ENCODE data around the gene LEF1.

The LEF1 gene

DNA sequence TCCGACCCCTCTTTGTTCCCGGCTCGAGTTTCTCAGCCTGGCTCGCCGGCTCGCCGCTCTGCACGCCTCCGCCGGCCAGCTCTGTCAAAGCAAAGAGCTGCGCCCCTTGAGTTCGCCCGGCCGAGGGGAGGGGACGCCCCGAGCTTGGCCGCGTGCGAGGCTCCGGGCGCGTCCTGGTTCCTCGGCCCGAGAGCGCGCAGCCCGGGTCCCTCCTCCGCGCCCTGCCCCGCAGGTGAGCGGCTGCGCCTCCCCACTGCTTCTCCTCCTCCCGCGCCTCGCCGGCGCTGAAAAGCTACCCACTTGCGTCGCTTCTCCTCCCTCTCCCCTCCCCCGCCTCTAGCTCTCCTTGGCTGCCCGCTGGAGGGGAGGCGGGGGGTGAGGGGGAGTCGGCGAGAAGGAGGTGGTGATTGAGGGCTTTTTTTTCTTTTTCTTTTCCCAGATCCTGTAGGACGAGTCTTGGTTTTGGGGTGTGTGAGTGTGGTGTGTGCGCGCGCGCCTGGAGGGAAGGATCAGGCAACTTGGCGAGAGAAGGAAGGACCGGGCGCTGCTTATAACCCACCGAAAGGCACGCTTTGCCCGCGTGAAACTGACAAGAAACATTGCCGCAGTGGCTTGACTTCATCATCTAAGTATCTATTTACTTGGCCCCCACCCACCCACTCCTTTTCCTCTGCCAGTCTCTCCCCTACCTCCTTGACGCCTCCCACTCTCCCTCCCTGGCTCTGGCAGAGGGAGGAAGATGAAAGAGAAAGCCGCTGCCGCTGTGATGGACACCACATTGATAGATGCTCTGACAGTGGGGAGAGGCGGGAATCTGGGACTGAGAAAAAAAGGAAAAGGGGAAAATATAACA, at the start of gene LEF1:
LEF1 (minus strand) TSS at position 262 of the 853 bp plus-strand sequence. CDS start 1,165 bp downstream, outside the sequence.
- no peak for DNase-seq (ENCODE audit: low spot score)

DNA sequence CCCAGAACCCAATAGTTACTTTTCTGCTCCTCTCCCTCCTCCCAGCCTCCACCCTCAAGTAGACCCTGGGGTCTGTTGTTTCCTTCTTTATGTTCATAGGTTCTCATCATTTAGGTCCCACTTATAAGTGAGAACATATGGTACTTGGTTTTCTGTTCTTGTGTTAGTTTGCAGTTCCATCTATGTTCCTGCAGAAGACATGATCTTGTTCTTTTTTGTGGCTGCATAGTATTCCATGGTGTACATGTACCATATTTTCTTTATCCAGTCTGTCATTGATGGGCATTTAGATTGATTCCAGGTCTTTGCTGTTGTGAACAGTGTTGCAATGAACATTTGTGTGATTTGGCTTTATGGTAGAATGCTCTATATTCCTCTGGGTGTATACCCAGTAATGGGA, 47.8 kb upstream of the LEF1 start:
- DNase-seq (ENCODE audit: low spot score): no peak

DNA sequence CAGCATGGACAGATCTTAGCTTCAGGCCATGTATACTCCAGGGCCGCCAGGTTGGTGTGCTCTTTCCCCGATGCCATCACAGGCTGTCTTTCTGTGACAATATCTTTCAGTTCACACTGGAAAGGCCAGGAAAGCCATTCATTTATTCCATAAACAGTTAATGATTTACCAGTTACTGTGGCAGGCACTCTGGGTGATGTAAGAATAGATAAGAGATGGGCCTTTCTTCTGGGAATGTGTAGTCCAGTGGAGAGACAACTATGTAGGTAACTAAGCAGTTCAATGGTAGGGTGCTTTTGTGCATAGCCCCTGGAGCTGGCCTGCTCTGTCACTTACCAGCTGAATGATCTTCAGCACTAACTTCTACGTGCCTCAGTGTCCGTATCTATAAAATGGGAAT, 46.3 kb upstream of the LEF1 start:
- DNase-seq (ENCODE audit: low spot score): no peak

DNA sequence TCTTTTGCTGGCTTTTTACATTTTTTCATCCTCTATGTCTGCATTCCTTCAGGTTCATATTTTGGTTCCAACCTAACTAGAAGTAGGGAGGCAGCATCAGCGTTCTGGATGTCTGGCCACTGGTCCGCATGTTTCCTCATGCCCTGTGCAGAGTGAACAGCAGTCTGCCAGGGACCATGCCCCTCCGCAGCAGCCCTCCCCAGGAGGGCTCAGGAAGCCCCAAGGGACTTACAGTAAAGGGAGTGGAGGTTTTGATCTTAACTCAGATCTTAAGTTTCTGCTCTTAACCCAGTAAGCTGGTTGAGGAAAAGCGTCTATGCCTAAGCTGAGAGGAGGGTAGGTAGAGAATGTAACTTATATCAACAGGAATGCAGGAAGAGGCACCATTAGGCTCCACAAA, 45.0 kb upstream of the LEF1 start:
- DNase-seq (ENCODE audit: low spot score): no peak

DNA sequence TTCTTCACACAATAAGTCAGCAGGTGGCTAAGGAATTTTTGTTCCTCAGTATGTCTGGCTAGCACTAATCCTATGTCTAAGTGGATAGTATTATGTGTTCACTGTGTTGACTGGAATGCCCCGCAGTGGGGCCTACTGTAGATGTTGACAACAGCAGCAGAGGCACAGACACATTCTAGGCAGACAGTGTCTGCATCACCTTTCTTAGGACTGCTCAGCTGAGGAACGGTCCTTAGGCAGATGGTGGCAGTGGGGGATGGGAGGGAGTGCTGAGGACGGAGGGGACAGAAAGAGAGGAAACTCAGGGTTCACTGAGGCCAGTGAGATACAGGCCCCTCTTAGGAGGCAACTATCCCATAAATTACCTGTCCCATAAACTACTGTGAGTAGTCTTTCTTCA, 44.6 kb upstream of the LEF1 start:
- DNase-seq (ENCODE audit: low spot score): no peak

DNA sequence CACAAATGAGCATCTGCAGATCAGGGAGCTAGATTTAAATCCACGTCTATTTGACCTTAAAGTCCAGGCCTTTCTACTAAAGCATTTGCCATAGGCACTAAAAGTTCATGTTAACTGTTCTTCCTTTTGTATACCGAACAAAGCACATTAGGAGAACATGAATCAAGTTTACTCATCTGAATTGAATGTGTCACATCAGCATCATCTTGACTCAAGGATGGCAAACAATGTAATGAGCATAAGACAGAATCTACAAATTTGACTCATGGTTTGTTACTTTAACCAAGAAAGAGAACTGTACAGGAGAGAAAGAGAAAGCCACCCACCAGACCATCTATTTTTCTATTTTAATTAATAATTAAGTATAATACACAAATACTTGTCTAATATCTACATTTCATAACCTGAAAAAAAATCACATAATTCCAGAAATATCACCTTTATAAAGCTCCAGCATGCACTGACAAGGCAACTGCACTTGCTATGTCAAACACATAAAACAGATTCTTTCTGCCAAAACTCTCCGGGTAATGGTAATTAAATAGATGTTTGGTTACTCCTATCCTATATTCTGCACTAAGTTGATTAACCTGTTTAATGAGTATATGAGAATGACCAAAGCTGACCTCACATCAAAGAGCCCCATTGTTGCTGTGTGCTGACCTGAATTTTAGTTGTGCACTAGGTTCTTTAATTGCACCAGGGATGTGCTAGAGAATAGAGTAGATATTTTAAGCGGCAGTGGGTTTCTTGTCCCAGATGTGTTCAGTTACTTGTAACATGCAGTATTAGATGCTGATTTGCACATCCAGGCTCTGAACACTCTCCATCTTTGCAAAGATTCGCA, 42.5 kb upstream of the LEF1 start:
- no peak for DNase-seq (ENCODE audit: low spot score)

DNA sequence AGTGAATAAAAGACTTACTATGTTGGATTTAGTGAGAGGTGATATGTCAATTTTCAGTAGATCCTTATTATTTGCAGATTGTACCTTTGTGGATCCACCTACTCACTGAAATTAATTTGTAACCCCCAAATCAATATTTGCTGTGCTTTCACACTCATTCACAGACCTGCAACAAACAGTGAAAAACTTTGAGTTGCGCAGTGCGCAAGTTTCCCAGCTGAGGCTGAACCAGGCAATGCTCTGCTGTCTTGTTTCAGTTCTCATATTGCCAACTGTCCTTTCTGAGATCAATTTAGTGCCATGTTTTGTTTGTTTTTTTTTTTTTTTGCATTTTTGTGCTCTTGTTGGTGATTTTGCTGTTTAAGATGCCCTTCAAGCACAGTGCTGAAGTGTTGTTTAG, 40.8 kb upstream of the LEF1 start:
- DNase-seq (ENCODE audit: low spot score): no peak

DNA sequence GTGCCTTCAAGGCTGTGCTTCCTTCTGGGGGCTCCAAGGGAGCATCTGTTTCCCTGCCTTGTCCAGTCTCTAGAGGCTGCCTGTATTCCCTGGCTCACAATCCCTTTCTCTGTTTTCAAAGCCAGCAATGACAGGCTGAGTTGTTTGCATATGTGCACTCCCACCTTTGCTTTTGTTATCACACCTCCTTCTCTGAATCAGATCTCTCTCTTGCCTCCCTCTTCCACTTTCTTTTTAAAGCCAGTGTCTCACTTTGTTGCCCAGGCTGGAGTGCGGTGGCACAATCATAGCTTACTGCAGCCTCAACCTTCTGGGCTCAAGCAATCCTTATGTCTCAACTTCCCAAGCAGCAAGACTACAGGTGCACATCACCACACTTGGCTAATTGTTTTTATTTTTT, 37.1 kb upstream of the LEF1 start:
- no peak for DNase-seq (ENCODE audit: low spot score)

DNA sequence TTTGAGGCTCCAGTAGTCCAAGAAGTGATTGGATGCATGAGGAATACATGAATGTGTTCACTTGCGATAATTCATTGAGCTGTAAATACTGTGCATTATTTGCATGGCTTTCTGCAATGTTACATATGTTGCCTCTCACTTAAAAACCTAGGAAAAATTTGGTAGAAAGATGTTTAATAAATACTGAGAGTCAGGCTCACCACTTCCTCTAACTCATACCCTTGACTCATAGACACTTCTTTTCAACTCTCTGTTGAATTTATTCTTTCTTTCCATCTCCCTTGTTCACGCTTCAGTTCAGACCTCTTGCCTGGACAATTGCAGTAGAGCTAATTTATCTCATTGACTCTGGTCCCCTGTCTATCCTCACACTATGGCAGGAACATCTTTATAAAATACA, 35.8 kb upstream of the LEF1 start:
- no peak for DNase-seq (ENCODE audit: low spot score)

DNA sequence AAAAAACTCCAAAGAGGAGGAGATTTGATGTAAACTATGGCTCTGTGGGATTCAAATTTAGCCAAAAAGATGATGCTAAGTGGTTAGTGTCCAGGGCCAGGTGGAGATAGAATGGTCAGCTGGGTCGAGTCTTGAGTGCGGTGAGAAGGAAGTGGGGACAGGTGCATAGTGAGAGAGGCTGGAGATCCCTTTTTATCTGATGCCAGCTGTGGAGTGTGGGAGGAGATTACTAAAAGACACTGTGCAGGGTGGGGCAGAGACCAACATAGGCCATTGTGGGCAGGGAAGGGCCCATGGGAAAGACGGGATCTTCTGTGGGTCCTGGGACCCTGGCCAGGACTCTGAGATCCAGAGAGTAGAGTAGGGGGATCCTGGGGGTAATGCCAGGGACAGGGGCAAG, 34.6 kb upstream of the LEF1 start:
- no peak for DNase-seq (ENCODE audit: low spot score)

DNA sequence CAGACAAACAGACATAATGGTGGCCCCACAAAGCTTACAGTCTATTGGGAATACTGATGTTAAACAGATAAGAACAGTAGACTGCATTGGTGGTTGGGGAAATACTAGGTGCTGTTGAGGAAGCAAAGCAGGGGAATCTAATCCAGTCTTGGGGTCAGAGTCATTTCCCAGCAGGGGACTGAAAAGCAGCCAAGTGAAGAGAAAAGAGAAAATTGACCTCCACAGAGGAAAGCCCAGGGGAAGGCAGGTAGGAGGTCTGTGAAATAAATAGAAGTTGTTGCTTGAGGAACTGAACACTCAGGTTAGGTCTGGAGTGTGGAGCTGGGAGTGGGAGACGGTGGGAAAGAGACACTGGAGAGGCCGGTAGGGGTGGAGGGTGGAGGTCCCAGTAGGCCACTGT, 33.0 kb upstream of the LEF1 start:
- DNase-seq (ENCODE audit: low spot score): no peak

DNA sequence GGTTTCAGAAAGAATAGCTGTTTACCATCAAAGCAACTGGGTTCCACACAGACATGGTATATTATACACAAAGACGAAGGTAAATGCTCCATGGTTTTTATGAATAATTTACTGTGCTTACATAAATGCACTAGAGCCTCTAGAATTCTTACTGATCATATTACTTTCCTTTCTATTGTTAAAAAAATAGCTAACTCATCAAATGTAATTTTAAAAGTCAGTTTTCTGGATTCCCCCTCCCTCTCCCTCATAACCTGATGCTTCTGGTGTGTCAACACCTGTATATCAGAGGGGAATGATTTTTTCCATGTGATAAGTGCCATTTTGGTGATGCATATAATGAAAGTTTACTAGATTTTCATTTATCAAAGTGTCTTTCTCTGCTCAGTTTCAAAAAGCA, 31.1 kb upstream of the LEF1 start:
- DNase-seq (ENCODE audit: low spot score): no peak

DNA sequence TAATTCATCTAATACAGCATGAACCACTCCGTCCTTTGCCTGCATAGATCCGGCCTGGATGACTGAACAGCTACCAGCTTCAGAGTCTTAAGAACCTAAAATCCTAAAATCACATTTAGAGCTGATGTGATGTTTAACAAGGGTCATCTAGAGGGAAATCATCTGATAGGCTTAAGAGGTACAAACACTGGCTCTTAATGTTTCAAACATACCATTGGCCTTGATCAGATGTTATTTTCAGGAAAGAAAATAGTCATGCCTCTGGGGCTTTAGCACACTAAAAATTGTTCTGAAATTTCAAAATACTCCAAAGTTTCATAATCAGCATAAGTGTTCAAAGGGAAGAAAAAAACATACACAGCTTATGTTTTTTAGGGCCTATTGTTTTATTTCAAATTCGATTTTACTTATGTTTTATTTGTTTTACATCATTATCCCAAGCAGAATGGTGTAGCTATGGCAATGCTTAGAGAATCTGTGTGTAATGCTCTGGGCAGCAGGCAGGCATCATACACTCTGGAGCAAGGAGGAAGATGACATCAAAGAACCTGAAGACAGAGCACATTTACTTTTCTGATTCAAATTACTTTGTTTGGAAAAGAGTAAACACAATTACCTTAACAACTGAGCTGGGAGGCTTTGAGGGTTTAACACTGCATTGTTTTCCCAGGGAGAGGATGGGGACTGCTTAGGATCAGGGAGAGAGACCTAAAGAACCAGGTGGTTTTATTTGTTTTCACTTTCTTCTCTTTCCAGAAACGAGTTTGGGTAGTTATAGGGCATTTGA, 25.3 kb upstream of the LEF1 start:
- DNase-seq (ENCODE audit: low spot score): no peak

DNA sequence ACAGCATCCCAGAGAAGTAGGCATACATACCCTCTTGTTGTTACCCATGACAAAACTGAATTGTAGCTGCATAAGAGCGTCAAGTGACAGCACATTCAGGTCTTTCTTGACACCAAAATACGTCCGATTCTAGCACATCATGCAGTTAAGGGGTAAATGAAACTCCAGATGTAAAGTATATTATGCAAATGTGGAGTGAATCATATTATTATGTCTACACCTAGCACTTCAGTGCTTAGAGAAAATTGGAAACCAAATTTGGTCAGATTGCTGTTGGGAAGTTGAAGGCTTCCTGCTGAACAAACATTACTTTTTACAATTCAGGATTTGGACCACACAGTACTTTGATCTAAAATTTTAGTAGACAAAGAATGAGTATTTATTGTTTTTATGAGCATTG, 24.2 kb upstream of the LEF1 start:
- no peak for DNase-seq (ENCODE audit: low spot score)

DNA sequence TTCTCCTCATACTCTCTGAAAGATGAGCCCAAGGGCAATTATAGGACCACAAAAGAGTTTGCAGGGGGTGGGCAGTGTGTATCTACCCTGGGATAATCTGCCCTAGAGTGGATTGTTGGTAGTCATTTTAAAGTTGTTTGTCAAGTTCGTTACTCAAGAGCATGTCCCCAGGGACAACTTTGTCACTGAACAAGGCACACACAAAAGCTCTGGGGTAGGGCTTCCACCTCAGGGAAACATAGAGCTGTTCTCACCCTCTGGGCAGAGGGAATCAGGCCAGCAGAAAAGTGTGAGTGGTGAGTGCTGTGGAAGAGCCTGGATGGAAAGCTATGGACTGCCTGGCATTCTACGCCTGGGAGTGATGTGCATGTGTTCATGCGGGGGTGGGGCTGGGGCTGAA, 23.3 kb upstream of the LEF1 start:
- DNase-seq (ENCODE audit: low spot score): no peak

DNA sequence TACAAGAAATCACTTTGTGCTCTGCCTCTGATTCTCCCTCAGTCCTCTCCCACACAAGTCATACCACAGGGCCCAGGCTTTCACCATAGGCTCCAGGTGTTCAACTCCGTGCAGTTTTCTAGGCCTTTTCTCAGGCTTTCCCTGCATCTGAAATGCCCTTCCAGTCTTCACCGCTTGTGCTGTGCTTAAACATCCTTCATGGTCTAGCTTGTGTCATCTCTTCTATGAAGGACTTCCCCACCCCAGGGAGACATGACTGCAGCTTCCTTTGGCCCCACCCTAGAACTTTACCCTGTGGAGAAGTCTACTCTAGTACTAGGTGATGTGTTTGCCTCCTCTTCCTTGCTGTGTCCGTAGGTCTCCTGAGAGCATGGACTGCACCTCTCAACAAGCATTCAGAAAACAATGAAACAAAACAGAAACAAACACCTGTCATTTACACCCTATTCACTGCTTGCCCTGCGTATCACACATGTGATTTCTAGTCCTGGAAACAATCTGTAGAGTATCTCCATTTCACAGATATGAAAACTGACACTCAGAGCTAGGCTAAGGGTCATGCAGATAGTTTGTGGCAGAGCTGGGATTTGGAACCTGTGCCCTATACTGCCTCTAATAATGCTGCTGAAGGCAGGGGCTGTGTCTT, 22.7 kb upstream of the LEF1 start:
- DNase-seq (ENCODE audit: low spot score): no peak

DNA sequence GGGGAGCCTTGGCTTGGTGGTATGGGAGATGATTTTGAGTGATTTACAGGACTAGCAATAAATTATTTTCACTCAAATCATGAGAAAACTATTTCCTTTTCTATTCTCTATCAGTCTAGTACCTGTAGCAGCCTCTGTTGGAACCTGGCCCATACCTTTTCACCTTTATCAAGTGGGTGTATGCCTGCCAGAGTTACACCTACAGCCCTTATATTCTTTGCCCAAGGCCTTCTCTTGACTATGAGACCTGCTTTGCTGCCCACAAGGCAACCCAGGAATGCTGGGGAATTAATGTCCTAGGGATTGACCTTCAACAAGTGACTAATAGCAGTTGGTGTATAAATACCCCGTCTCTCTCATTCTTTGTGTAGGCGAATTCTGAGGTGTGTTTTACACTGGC, 20.0 kb upstream of the LEF1 start:
- no peak for DNase-seq (ENCODE audit: low spot score)

DNA sequence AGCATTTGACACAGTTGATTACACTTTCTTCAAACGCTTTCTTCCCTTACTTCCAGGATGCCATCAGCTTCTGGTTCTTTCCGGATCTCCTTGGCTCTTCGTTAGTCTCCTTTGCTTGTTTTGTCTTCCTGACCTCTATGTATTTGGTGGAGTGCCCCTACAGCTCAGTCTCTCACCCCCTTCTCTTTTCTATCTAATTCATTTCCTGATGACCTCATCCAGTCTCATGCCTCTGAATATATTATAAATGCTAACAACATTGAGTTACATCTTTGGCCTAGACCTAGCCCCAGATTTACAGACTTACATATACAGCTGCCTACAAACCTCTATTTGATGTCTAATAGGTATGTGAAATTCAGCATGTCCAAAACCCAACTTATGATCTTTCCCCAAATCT, 16.5 kb upstream of the LEF1 start:
- DNase-seq (ENCODE audit: low spot score): no peak

DNA sequence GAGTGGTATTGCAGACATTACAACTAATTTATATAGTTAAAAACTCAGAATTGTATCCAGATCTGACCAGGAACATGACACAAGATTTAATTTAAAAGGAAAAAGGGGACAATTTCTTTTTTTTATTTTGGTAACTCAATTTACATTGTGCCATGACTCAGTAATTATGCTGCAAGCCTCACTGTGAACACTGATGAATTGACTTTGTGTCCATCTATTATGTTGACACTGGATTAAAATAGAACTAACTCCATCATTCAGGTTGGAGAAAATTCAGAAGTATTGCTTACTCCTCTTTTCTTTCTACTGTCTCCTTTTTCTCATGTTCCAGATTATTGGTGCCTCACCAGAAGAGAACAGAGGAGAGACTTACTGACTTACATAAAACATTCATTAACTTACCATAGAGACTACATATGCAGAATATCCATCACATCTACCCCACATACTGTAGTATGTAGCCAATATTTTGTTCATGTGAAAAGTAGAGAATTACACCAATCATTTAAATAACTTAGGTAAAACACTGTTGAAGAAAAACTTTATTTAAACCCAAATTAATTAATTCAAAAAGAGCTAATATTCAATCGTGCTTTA, 15.8 kb upstream of the LEF1 start:
- DNase-seq (ENCODE audit: low spot score): no peak

DNA sequence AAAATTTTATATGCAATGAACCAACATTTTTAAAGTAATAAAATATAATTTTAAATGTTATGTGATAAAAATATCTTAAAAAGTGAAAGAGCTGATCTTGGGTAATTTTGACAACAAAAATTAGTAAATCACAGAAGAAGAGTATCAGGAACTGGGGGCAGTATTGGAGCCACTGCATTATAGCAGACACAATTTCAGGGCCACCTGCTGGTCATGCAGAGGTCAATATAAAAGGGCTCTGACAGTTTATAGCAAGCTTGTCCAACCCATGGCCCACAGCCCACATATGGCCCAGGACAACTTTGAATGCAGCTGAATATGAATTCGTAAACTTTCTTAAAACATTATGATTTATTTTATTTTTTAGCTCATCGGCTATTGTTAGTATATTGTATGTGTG, 13.0 kb upstream of the LEF1 start:
- DNase-seq (ENCODE audit: low spot score): no peak

DNA sequence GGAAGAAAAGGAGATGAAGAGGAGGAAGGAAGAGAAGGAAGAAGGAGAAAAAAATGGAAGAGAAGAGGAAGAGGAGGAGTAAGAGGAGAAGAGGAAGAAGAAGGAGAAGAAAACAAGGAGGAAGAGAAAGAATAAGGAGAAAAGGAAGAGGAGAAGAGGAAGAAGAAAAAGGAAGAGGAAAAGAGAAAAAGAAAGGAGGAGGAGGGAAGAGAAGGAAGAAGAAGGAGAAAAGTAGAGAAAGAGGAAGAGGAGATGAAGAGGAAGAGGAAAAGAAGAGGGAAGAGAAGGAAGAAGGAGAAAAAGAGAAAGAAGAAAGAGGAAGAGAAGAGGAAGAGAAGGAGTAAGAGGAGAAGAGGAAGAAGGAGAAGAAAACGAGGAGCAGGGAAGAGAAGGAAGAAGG, 11.8 kb upstream of the LEF1 start:
- DNase-seq (ENCODE audit: low spot score): no peak

DNA sequence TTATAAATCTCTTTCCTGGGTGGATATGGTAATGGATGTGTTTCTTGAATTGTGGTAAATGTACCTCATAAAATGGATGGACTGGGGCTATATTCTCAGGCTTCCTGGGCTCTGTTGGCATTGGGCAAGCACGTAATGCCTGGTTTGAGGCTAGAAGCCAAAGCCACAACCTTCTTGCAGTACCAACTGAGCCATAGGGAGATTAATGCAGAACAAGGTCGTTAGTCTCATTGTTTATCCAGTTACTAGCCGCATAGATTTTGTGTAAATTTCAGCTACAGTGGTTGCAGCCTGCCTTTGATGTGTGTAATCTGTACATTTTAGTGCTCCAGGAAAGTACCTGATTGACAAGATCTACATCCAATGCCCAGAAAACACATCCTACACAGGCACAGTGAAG, 7.2 kb upstream of the LEF1 start:
- DNase-seq (ENCODE audit: low spot score): no peak
